Adrenal gland (tissue), 5 donors: ENCODE results near the gene ZBTB46.

Source experiments
- POLR2A ChIP-seq, 2 donors: fragments of 450-650 bp; IDR thresholded peaks; one replicate each; pipeline ENCODE4 v1.6.1; 2017; ENCODE audit warnings: antibody characterized with exemption in 2 of 2, mild to moderate bottlenecking in 2 of 2, moderate library complexity in 1 of 2
- TF ChIP-seq, protein P1 (sequence below), 6 experiments: fragments of 450-650 bp in 4 of 6; fragments of 200-600 bp in 2 of 6; sonication (generic) in 1 of 6; IDR thresholded peaks; 1 replicate in 5 of 6; 2 replicates in 1 of 6; pipeline versions ENCODE4 v1.5.1 to v1.8.0; 2016 to 2021; ENCODE audit warnings: antibody characterized with exemption in 6 of 6, mild to moderate bottlenecking in 2 of 6, moderate library complexity in 1 of 6
- donor health status: DM: no; HTN: no; CAD: no.

DNA sequence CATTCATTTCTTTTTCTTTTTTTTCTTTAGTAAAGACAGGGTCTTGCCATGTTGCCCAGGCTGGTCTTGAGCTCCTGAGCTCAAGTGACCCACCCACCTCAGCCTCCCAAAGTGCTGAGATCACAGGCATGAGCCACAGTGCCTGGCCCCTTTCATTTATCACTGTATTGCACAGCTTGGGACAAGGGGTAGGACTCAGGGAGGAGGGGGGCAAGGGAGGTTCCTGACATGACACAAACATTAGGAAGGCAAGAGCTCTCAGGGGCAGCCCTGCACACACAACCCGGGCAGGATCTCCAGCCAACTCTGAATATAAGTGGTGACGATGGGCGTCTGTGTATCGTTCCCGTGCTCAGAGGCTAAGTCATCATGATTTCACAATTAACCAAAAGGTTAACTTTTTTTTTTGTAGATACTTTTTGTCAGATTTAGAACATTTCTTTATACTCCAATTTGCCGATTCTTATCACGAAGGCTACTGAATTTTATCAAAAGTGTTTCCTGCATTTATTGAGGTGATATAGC, 71.6 kb downstream of the ZBTB46 start:
- no peak for TF ChIP-seq POLR2A (IDR thresholded peaks at IDR 0.05)
- TF ChIP-seq, protein P1, sequence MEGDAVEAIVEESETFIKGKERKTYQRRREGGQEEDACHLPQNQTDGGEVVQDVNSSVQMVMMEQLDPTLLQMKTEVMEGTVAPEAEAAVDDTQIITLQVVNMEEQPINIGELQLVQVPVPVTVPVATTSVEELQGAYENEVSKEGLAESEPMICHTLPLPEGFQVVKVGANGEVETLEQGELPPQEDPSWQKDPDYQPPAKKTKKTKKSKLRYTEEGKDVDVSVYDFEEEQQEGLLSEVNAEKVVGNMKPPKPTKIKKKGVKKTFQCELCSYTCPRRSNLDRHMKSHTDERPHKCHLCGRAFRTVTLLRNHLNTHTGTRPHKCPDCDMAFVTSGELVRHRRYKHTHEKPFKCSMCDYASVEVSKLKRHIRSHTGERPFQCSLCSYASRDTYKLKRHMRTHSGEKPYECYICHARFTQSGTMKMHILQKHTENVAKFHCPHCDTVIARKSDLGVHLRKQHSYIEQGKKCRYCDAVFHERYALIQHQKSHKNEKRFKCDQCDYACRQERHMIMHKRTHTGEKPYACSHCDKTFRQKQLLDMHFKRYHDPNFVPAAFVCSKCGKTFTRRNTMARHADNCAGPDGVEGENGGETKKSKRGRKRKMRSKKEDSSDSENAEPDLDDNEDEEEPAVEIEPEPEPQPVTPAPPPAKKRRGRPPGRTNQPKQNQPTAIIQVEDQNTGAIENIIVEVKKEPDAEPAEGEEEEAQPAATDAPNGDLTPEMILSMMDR (IDR thresholded peaks at IDR 0.05), result no peak
